ENCODE results near the gene KIF18A.
"Not testable (repeated sequence)": the region's sequence is repeated elsewhere in the genome, so short reads cannot be mapped to it uniquely, and the experiment has no call there.

The KIF18A gene

DNA sequence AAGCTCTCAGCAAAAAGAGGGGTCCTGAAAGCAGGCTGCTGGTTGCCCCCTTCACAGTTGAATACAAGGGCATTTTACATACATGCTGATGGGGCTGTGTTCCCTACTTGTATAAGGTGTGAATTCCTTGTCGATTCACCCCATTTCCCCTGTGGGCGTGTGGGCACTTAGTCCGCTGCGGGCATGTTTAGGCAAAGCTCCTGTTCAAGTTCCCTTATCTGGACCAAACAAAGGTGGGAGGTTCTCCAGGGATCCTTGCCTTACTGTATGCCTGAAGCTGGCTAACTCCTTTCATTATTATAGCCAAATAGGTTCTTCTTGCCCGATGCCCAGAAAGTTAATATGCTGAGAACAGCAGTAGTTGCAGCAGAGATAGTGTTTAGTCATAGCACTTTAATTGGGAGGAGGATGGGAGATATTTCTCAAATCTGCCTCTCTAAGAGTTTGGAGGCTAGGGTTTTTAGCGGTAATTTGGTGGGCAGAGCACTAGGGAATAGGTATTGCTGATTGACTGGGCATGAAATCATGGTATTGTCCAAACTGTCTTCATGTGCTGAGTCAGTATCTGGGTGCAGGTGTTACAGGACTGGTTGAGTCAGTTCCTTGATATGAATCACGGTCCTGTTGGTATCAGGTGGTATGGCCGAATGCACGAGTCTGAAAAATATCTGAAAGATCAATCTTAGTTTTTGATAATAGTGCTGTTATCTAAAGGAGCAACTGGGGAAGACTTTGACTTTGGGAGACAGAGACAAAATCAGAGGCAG is 32.9 kb upstream of the KIF18A start:
- no peak for DNase-seq (ENCODE audit: low read depth, low spot score)
- ChIA-PET POLR2A (no interaction called here), CTCF (no interaction called here)
- no peak overlapping the region for H3K4me3 ChIP-seq (ENCODE audit: low read depth, low read length)
- no peak for TF ChIP-seq CTCF (IDR thresholded peaks at IDR 0.05; ENCODE audit: insufficient read depth, low read length, missing control alignments)

- no peak for DNase-seq (ENCODE audit: low read depth, low spot score)
- no peak for TF ChIP-seq CTCF (IDR thresholded peaks at IDR 0.05; ENCODE audit: insufficient read depth, low read length, missing control alignments)
- POLR2A ChIA-PET, result no interaction called here
- H3K4me3 ChIP-seq (ENCODE audit: low read depth, low read length), result no peak overlapping the region
- CTCF ChIA-PET, result no interaction called here
Observed at GRCh38 chr11:28139841-28140415, 32.0 kb upstream of the KIF18A start.

DNA sequence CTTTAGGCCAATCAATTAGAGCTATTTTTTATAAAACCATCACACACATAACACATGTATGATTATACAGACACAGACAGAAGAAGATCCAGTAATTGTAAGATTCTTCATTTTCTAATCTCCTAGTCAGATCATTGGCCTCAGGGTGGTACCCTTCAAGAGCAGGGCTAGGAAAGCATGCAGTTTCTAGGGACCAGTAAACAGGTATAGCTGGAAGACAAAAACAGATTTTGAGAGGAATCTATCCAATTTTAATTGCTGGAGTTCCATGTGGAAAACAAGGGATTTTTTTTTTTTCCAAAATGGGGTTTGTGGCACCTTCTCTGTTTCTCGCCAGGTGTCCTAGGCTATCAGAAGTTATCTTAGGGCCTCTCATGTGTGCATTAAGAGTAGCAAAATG is 29.9 kb upstream of the KIF18A start:
- no peak overlapping the region for H3K4me3 ChIP-seq (ENCODE audit: low read depth, low read length)
- no peak for TF ChIP-seq CTCF (IDR thresholded peaks at IDR 0.05; ENCODE audit: insufficient read depth, low read length, missing control alignments)
- POLR2A ChIA-PET, result no interaction called here
- no peak for DNase-seq (ENCODE audit: low read depth, low spot score)
- CTCF ChIA-PET, result no interaction called here

DNA sequence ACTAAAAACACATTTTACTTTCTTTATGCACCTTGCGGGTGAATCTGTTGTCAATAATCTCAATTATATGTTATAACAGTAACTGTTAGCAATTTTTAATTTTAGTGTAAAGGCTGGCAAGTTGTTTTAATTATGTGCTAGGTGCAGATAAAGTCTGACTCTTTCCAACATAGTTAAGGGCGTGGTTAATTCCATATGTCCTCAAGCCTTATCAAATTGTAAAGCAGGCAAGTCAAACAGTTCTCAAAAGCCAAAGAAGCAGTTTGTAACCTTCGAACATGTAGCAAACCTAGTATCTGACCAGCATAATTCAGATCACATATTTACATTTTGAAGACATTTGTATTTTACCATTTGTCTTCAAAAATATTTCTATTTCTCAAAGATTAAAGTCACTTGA is 29.4 kb upstream of the KIF18A start:
- CTCF ChIA-PET, result no interaction called here
- no peak for TF ChIP-seq CTCF (IDR thresholded peaks at IDR 0.05; ENCODE audit: insufficient read depth, low read length, missing control alignments)
- POLR2A ChIA-PET, result no interaction called here
- DNase-seq (ENCODE audit: low read depth, low spot score), result no peak
- no peak overlapping the region for H3K4me3 ChIP-seq (ENCODE audit: low read depth, low read length)

DNA sequence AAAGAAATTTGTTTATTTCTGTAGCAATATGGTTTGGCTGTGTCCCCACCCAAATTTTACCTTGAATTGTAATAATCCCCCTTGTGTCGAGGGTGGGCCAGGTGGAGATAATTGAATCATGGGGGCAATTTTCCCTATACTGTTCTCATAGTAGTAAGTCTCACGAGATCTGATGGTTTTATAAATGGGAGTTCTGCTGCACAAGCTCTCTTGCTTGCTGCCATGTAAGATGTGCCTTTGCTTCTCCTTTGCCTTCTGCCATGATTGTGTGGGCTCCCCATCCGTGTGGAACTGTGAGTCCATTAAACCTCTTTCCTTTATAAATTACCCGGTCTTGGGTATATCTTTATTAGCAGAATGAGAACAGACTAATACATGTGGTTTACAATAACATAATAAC is 28.2 kb upstream of the KIF18A start:
- DNase-seq (ENCODE audit: low read depth, low spot score); CTCF ChIA-PET; POLR2A ChIA-PET; H3K4me3 ChIP-seq (ENCODE audit: low read depth, low read length): not testable (repeated sequence)

DNA sequence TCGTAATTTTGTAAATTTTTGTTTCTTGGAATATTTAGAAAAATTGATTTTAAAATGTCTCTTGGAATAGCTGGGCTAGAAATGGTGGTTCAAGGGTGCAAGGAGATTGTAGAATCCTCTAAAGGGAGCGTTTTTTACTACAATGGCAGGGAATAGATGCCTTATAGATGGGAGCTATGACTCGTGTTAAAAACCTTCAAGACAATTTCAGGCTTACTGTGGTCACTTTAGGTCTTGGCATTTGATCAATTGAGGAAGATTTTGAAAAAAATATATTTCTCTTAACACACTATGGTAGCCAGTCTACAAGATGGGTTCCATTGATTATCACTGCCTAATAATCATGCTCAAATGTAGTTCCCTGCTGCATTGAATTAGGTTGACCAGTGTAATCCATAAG is 25.2 kb upstream of the KIF18A start:
- CTCF ChIA-PET, result no interaction called here

More for the DNA sequence above, 25.2 kb upstream of the KIF18A start:
- DNase-seq (ENCODE audit: low read depth, low spot score), result no peak
- POLR2A ChIA-PET, result no interaction called here
- no peak overlapping the region for H3K4me3 ChIP-seq (ENCODE audit: low read depth, low read length)
- no peak for TF ChIP-seq CTCF (IDR thresholded peaks at IDR 0.05; ENCODE audit: insufficient read depth, low read length, missing control alignments)
